Amniotic stem cell (primary cell): ENCODE measurements around the gene RPS6KA2.
"Not testable (repeated sequence)": the region's sequence is repeated elsewhere in the genome, so short reads cannot be mapped to it uniquely, and the experiment has no call there.

Source experiments
- DNase-seq: peaks from one replicate; lab custom pipeline; 2025; lab: John Stamatoyannopoulos, UW

Gene RPS6KA2

GRCh38 chr6:166591961-166592520 is 35.0 kb downstream of the RPS6KA2 start:
- DNase-seq = no peak

- no peak for DNase-seq
Measured at GRCh38 chr6:166591026-166591425, 36.0 kb downstream of the RPS6KA2 start.

- no peak for DNase-seq
Measured at GRCh38 chr6:166589786-166590574, 37.1 kb downstream of the RPS6KA2 start.

GRCh38 chr6:166589337-166589731 is 37.7 kb downstream of the RPS6KA2 start:
- no peak for DNase-seq

GRCh38 chr6:166588691-166589336 is 38.2 kb downstream of the RPS6KA2 start:
- DNase-seq = no peak

- DNase-seq = no peak
Measured at GRCh38 chr6:166587631-166588413, 39.2 kb downstream of the RPS6KA2 start.

- no peak for DNase-seq
Measured at GRCh38 chr6:166586424-166587156, 40.5 kb downstream of the RPS6KA2 start, which contains the start of gene RAMACL. TSS of gene RAMACL (minus strand) at chr6:166586678. CDS start at chr6:166586477, 201 bp downstream.

- DNase-seq = no peak
Measured at GRCh38 chr6:166584853-166585429, 42.1 kb downstream of the RPS6KA2 start.

- no peak for DNase-seq
Measured at GRCh38 chr6:166584155-166584554, 42.9 kb downstream of the RPS6KA2 start.

GRCh38 chr6:166583230-166583965 is 43.7 kb downstream of the RPS6KA2 start:
- DNase-seq = no peak

GRCh38 chr6:166582258-166582657 is 44.8 kb downstream of the RPS6KA2 start:
- no peak for DNase-seq

GRCh38 chr6:166581801-166582200 is 45.2 kb downstream of the RPS6KA2 start:
- DNase-seq = not testable (repeated sequence)

- no peak for DNase-seq
Measured at GRCh38 chr6:166581091-166581511, 46.0 kb downstream of the RPS6KA2 start.

- DNase-seq = no peak
Measured at GRCh38 chr6:166580076-166581050, 46.7 kb downstream of the RPS6KA2 start.

GRCh38 chr6:166579237-166579850 is 47.7 kb downstream of the RPS6KA2 start:
- DNase-seq = no peak

GRCh38 chr6:166578536-166579236 is 48.4 kb downstream of the RPS6KA2 start:
- no peak for DNase-seq

- no peak for DNase-seq
Measured at GRCh38 chr6:166575205-166575604, 51.8 kb downstream of the RPS6KA2 start.
